Ramos (cell line): ENCODE results near the gene SLC12A6.
"Not testable (repeated sequence)": the region's sequence is repeated elsewhere in the genome, so short reads cannot be mapped to it uniquely, and the experiment has no call there.

Experiments used
- in situ Hi-C: fragments of 300-500 bp; cut with MboI; formaldehyde crosslinking; loops from one replicate; pipeline ENCODE4 v1.14.3; 2022; ENCODE audit warnings: low sequenced_read_pairs; ENCODE audit not compliant: unreplicated experiment

SLC12A6 gene

DNA sequence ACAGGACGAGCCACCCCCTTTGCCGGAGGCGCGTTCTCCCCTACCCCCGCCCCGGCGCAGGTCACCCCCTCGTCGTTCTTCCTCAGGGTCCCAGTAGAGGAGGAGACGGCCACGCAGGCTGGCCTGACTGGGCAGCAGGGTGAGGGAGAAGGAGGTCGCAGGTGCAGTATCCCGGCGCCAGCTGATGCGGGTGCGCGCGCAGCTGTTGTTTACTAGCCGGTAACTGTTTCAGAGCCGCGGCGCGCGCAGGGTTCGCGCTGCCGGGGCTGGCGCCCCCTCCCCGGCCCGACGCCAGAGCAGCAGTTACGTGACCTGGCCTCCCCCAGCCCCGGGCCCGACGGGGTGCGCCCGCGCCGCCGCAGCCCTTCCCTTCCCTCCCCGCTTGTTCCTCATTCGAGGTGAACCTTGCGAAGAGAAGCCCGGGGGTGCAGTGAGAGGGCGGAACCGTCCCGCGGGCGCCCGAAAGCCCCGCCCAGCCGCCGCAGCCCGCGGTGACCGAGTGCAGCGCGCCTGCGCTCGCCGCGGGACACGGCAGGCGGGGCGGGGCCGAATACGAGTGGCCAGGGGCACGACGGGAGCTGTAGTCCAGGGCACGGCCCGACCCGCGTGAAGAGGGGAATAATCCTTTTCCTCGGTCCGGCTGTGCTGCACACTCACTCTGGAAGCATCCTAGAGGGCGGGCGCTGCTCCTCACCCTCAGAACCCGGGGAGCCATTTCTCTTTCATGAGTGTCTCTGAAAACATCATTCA lies at the start of gene SLC12A6:
Gene SLC12A6, minus strand, starts transcription at position 225 of the 750 bp plus-strand sequence. CDS start 1,101 bp downstream, outside the sequence.
- in situ Hi-C loops = no loop called here

DNA sequence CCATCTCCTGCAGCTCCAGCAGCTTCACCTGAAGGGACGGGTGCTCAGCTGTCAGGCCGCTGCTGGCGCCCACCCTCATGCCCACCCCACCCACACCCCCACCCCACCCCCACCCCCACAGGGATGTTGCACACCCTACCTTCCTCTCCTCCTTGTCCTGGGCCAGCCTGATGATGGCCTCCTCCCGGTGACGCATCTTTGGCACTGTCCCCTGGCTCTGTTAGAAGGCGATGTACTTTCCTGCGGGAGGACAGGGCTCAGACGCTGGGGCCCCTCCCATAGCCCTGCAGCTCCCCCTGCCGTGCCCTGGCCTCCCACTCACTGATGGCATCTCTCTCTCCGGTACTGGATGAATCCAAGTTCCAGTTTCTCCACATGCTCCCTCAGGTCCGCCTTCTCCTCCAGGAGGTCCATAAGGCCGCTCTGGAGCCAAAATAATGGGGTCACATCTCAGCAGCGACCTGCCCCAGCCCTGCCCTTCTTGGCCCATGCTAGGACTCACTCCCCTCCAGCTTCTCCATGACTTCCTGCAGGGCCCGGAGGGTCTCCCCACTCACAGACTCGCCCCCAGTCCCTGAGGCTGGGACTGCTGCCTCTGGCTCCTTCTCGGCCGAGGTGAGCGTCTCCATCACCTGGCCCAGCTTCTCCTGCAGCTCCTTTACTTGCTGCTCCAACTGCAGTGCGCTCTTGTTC lies 44.4 kb upstream of the SLC12A6 start:
- in situ Hi-C loops = not testable (repeated sequence)

DNA sequence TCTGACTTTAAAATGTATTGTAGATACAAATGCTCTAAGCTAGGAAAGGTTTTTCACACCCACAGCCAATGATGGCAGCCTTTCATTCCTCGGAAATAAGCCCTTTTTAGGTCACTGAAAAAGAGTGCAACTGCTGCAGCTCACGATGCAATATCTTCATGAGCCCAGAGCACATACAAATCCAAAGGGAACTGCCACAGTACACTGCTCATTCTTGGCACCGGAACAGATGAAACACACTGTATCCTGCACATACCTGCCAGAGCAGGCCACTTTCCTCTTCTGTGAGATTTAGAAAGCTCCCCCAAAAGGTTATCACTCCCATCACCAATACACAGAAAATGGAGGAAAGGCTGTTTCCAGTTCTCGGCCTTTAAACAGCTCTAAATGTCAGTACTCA lies 42.9 kb upstream of the SLC12A6 start:
- in situ Hi-C loops = not testable (repeated sequence)

DNA sequence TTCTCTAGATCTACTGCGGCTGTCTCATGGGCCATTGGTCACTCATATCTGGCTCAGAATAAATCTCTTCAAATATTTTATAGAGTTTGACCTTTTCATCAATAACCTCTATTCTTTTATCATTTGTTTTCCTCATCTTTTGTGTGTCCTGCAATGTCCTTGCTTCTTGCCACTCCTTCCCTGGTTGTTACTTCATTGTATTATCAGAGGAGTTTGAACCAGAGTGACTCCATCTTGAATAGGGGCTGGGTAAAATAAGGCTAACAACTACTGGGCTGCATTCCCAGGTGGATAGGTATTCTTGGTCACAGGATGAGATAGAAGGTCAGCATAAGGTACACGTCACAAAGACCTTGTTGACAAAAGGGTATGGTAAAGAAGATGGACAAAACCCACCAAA lies 39.3 kb upstream of the SLC12A6 start:
- in situ Hi-C loops = no loop called here

DNA sequence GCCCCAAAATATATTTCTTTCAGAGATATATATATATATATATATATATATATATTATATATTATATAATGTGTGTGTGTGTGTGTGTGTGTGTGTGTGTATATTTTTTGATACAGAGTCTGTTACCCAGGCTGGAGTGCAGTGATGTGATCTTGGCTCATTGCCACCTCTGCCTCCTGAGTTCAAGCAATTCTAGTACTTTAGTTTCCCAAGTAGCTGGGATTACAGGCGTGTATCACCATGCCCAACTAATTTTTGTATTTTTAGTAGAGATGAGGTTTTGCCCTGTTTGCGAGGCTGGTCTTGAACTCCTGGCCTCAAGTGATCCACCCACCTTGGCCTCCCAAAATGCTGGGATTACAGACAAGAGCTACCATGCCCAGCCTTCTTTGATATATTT lies 38.0 kb upstream of the SLC12A6 start:
- in situ Hi-C loops = not testable (repeated sequence)

DNA sequence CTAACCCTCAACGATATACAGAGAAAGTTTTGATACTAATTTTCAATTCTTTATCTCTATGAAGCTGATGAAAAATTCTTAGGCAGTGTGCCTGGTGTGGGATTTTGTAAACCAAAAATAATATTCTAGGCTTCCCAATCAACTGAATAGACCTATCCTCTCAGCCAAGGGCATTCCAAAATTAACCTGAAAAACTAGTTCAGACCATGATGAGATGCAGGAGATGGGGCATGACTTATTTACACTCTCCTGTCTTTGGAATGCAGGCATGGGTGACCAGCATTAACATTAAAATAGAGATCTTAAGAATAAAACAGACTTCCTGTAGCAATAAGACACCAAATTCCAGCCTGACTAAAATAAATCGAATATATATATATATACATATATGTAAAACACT lies 37.2 kb upstream of the SLC12A6 start:
- in situ Hi-C loops = loop anchor here (25.0 kb wide), 1 partner anchor 263 kb away; the partner anchor contains the start of genes EMC7 and PGBD4

DNA sequence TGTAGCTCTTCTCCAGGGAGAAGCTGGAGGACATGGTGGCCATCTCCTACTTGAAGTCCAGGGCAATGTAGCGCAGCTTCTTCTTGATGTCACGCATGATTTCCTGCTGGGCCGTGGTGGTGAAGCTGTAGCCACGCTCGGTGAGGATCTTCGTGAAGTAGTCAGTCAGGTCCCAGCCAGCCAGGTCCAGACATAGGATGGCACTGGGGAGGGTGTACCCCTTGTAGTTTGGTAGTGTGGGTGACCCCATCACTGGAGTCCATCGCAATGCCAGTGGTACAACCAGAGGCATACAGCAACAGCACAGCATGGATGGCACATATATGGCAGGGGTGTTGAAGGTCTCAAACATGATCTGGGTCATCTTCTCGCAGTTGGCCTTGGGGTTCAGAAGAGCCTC lies 36.4 kb upstream of the SLC12A6 start:
- in situ Hi-C loops = loop anchor here (25.0 kb wide), 1 partner anchor 262 kb away; the partner anchor contains the start of genes EMC7 and PGBD4

DNA sequence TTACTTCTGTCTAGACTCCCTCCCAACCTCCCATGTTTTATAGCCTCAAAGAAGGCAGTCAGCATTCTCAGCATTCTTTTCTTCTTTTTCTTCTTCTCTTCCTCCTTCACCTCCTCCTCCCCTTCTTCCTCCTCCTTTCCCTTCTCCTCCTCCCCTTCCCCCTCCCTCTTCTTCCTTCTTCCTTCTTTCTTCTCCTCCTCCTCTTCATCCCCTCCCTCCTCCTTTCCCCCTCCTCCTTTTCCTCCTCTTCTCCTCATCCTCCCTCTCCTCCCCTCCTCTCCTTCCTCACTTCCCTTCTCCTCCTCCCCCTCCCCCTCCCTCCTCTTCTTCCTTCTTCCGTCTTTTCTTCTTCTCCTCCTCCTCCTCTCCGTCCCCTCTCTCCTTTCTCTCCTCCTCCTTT lies 33.1 kb upstream of the SLC12A6 start:
- in situ Hi-C loops = loop anchor here (25.0 kb wide), 1 partner anchor 258 kb away; the partner anchor contains the start of genes EMC7 and PGBD4

DNA sequence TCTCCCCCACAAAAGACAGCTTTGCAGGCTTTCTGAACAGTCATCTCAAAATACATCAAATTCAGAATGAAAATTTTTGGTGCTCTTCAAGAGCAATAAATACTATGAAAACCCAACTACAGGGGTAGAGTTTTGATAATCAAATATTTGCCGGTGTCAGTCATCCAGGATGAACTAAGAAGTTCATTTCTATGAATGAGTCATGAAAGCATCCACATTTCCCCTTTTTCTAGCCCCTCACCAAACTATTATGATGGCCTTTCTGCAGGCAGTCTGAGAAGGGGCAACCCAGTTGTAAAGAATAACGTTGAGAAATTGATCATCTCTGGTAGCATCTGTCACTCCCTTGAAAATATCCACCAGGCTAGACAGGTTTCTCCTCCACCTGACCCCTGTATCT lies 32.5 kb upstream of the SLC12A6 start:
- in situ Hi-C loops = loop anchor here (25.0 kb wide), 1 partner anchor 258 kb away; the partner anchor contains the start of genes EMC7 and PGBD4

DNA sequence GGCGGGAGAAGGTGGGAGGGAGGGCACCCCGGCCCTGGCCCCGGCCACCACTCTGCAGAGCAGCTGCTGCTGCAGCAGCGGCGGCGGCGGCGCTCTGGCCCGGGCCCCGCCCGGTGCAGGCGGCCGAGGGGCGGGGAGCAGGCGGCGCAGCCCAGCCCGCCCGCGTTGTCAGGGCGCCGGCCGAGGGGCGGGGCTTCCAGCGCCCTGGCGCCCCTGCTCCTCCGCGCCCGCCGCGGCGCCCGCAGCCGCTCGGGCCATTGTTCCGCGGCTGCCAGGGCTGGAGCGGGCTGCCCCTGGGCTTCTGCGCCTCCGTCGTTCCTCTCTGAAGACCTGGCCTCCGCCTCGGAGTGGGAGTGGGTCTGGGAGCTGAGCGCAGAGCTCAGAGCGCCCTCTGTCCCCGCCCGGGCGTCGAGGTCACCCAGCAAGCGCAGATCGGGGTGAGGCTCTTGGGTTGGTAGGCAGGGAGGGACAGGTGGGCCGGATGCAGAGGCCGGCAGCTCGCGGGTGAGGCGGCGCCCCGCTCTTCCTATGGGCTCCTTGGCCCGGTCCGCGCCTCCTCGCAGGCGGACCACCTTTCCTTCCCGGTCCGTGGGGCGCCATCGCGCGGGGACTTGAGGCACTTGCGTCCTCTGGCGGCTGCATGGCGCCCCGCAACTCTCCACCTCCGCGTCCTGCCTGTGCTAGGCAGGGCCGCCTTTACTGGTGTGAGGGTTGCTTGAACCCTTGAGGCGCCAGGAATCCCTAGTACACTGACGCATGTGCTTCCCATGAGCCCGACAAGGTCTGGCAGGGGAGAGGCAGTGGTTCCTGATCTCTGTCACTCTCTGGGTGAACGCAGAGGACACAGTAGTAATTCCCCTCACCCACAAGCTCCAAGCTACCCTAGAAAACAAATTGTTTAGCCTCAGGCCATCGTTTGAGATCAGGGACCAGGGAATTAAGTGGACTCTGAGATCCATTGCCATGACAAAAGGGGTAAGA lies 29.8 kb upstream of the SLC12A6 start, which contains the start of gene LPCAT4:
Gene LPCAT4, minus strand, starts transcription at position 96 of the 981 bp plus-strand sequence. CDS start 96 bp downstream, outside the sequence.
- in situ Hi-C loops = loop anchor here (25.0 kb wide), 1 partner anchor 255 kb away; the partner anchor contains the start of genes EMC7 and PGBD4

DNA sequence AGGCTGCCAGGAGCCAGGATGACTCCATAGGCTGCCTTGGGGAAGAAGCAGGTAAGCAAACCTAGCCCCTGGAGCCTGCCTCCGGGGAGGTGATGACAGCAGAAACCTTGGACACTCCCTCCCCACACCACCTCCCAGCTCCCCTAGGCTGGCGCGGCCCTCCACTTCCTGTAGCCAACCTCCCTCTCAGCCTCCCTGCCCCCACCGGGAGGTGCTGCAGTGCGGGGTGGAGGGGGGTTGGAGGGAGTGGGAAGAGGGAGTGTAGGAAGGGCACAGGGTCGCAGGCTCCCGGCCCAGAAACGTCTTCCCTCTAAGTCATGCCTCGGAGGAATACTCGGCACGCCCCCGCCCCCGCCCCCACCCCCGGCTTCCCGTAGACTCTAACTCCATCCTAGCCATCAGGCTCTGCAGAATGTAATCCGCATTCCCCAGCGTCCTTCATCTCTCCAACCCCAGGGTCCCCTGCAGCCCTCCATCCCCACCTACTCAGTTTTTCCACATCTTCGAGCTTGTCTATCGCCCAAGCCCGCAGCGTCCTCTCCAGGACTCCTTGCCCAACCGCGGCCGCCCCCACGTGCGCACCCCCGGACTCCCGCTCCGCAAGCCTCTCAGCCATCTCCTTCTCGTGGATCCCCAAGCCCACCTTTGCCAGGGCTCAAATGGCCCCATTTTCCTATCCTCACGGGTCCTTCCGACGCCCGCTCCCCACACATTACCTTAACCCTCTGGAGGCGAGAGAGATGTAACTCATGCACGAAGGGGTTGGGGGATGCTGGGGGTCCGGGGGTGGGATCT lies 28.9 kb upstream of the SLC12A6 start:
- in situ Hi-C loops = loop anchor here (25.0 kb wide), 1 partner anchor 254 kb away; the partner anchor contains the start of genes EMC7 and PGBD4

DNA sequence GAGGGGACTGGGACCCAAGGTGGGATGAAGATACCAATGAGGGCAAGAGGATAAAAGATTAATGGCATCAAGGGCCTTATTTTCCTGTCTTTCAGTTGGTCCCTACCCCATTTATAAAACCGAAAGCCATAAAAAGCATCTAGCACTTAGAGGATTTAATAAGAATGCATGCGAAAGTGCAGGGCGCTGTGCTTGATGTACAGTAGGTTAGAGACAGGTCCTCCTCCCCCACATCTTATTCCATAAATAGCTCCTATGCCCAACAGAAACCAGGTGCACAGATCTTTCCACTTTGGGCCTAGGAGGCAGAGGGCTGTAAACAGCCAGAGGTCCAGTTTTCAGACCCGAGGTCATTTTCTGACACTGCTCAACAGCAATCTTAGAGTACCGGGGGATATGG lies 28.3 kb upstream of the SLC12A6 start:
- in situ Hi-C loops = loop anchor here (25.0 kb wide), 1 partner anchor 254 kb away; the partner anchor contains the start of genes EMC7 and PGBD4

DNA sequence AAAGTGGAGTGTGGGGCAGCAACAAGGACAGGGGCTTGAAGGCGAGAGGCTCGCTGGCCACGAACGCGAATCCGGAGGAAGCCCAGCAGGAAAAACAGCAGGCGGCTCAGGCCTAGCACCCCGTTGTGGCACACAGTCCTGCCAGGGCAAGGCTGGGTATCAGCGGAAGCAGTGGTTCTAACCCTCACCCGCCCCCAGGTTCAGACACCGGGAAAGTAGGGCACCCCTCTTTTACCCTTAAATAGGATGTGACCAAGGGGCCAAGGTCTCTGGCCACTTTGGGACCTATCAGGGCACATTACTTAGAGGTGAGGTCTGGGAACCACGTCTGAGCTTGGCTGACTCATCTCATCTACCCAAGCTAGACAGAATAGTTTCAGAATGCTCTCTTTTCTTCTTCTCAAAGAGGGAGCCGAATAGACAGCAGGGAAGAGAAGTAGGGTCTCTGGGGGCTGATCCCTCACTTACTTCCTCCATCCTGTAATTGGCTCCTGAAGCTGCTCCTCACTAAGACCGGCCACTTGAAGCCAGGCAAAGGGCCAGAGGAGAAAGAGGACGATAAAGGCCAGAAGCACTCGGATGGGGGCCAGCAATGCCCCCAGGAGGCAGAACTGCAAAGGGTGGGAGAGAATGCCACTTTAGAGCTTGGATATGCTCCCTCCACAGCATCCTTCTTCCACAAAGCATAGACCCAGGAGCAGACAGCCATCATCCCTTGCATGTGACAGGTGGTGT lies 27.7 kb upstream of the SLC12A6 start:
- in situ Hi-C loops = loop anchor here (25.0 kb wide), 1 partner anchor 253 kb away; the partner anchor contains the start of genes EMC7 and PGBD4

DNA sequence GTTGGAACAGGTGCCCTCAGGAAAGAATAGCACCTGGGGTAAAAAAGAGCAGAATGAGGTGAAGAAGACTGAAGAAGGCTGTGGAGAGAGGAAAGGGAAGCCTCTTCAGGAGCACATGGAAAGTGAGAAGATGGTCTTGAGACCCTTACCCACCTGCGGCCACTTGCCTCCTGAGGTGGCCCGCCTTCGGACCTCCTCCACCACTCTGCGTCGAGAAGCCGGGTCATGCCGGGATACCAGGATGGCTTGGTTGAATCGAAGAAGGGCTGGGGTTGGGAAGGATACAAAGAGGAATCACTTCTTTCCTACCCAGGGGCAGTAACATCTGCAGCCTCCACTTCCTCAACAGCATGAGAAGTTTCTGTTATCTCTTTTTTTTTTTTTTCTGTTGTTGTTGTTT lies 26.5 kb upstream of the SLC12A6 start:
- in situ Hi-C loops = loop anchor here (25.0 kb wide), 1 partner anchor 252 kb away; the partner anchor contains the start of genes EMC7 and PGBD4

DNA sequence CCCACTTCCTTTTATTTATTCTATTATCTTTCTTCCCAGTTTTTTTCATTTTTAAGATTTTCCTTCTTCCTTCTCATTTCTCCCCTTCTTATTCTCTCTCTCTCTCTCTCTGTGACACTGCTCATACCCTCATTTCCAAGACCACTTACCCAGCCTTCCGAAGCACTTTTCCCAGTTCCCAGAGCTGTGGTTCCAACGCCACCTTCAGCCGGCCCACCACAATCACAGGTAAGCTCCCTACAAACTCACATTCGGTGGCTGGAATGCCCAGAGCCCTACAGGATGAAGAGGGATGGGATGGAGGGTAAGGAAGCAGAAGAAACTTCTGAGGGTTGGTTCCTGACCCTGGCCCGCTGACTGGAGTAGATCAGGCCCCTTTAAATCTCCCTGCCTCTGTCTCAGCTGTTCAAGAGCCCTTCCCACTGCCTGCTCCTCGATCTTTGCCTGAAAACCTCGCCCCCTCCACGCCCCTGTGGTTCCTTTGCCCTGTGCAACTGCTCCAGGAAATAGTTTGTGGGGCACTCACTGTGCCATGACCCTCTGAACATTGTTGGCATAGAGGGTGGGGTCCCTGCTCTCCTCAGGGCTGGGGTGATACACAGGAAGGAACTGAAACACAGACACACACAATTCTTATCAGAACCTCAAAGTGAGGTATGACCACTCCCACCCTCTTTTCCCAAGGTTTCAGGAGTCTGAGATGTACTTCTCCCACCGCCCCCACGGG lies 24.6 kb upstream of the SLC12A6 start:
- in situ Hi-C loops = loop anchor here (25.0 kb wide), 1 partner anchor 250 kb away; the partner anchor contains the start of genes EMC7 and PGBD4

DNA sequence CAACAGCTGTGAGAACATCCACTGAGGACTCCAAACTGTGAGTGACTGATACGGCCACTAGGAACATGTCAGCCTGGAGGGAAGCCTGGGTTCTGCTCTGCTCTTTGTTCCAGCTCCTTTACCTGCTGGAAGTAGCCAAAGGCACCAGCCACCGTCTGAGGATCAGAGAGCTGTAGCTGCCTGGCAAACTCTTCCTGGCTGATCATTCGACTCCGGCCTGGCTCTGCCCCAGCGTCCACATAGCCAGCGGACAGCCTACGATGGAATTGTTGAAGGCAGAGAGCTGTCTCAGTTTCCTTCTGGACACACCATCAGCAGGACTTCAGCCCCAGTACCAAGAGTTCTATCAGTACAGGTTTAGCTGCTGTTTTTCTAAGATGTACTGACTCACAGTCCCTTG lies 23.7 kb upstream of the SLC12A6 start:
- in situ Hi-C loops = loop anchor here (25.0 kb wide), 1 partner anchor 249 kb away; the partner anchor contains the start of genes EMC7 and PGBD4

DNA sequence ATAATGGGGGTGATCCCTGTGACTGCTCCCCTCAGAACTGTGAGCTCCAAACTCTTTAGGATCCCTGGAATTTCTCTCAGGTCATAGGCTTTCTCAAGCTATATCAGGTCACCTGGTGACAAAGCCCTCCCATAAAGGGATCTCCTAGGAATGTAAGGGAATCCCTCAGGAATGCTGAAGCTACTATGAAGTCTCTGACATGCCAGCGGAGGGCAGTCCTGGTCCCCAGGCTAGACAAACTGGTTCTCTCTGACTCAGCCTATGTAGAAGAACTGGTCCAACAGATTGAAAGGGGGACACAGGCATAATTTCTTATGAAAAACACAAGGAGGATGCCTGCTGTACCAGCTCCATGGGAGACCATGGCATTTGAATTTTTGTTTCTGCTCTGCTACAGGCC lies 22.7 kb upstream of the SLC12A6 start:
- in situ Hi-C loops = loop anchor here (25.0 kb wide), 1 partner anchor 248 kb away; the partner anchor contains the start of genes EMC7 and PGBD4
